Upper lobe of right lung (tissue), 1 donor: ENCODE results near the gene SNRPD3. TPM values are rescaled to one million over a fixed set of nuclear protein-coding genes. Genes with fewer than 3 reads are reported as not detected.

Experiments used
- ATAC-seq: fragments of 200-7000 bp; cut with Tn5 transposase; one replicate; pipeline ENCODE4 v1.9.1; 2020; ENCODE audit warnings: mild to moderate bottlenecking, moderate library complexity
- DNase-seq: peaks from one replicate; pipeline ENCODE4 v3.0.0-alpha.2; 2020
- H3K27ac ChIP-seq: fragments of 200-600 bp; one replicate; pipeline ENCODE4 v1.8.0; 2022
- H3K27me3 ChIP-seq: fragments of 200-600 bp; one replicate; pipeline ENCODE4 v1.8.0; 2022; ENCODE audit warnings: mild to moderate bottlenecking
- H3K36me3 ChIP-seq: fragments of 200-600 bp; one replicate; pipeline ENCODE4 v1.8.0; 2022
- H3K4me1 ChIP-seq: fragments of 200-600 bp; one replicate; pipeline ENCODE4 v1.8.0; 2022
- H3K4me3 ChIP-seq: fragments of 200-600 bp; one replicate; pipeline ENCODE4 v1.8.0; 2022; ENCODE audit warnings: mild to moderate bottlenecking
- H3K9me3 ChIP-seq: fragments of 200-600 bp; one replicate; pipeline ENCODE4 v1.8.0; 2022
- CTCF ChIP-seq: fragments of 200-600 bp; IDR thresholded peaks from one replicate; pipeline ENCODE4 v1.8.0; 2022; ENCODE audit warnings: antibody characterized with exemption
- intact Hi-C: fragments of 100-400 bp; cut with DNase I; formaldehyde crosslinking; loops from one replicate; pipeline ENCODE4 v1.11.0; 2022
- total RNA-seq: library from RNA; stranded (reverse); fragmentation: NEBNext Ultra II Directional; extraction: Animal tissue kit (Norgen Biotek cat#: 25700); gene quantifications from one replicate; pipeline ENCODE4 v1.2.1, GENCODE V29; 2021
- donor health status: DM: no; HTN: yes; CAD: no; lungs with severe emphysema.

Gene SNRPD3
- total RNA-seq, 1 donor from 2014 or later: 64.5 TPM

DNA sequence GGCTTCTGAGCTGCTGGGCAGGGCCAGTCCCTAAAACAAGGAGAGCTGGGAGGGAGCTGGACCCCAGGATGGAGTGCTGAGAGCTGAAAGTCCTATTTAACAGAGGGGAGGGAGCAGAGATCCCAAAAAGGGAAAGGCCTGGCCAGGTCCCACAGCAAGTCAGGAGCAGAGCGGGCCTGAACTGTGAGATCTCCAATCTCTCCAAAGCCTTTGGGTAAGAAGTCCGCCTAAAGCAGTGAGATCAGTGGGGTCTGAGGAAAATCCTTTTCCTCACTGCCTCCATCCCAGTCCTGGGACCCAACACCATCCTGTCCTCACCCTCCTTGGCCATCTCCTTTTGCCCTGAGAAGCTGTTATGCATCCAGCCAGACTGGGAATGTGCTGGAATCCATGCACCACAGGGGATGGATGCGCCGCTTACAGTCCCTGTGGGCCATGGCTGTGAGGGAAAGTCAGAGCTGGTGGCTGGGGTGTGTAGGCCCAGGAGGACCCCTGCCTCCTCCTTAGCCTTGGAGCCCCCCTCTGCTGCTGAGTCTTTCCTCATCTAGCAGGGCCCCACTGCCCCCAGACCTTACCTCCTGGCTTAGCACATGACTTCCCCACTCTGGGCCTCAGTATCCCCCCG, 28.5 kb downstream of the SNRPD3 start:
- H3K27me3 ChIP-seq: no peaks in the 10 kb centered on the region
- no peaks in the 10 kb centered on the region for H3K9me3 ChIP-seq
- H3K27ac ChIP-seq: no peak overlapping the region
- no peak for ATAC-seq
- H3K4me1 ChIP-seq: no peaks in the 10 kb centered on the region
- H3K4me3 ChIP-seq: no peak overlapping the region
- no peak for DNase-seq
- TF ChIP-seq CTCF: no peak
- intact Hi-C loops: no loop called here
- H3K36me3 ChIP-seq: no peaks in the 10 kb centered on the region

GRCh38 chr22:24584871-24585411, 29.1 kb downstream of the SNRPD3 start:
- H3K4me1 ChIP-seq: no peaks in the 10 kb centered on the region
- no peak for DNase-seq
- TF ChIP-seq CTCF: no peak

GRCh38 chr22:24585461-24585860, 29.7 kb downstream of the SNRPD3 start:
- DNase-seq: no peak
- H3K27me3 ChIP-seq: no peaks in the 10 kb centered on the region
- no peaks in the 10 kb centered on the region for H3K9me3 ChIP-seq
- no peak overlapping the region for H3K27ac ChIP-seq
- H3K4me1 ChIP-seq: no peaks in the 10 kb centered on the region
- no peak overlapping the region for H3K4me3 ChIP-seq
- intact Hi-C loops: no loop called here
- no peaks in the 10 kb centered on the region for H3K36me3 ChIP-seq
- ATAC-seq: no peak
- no peak for TF ChIP-seq CTCF

More at GRCh38 chr22:24584871-24585411, 29.1 kb downstream of the SNRPD3 start:
- ATAC-seq: no peak
- Histone ChIP-seq H3K9me3 (no peaks in the 10 kb centered on the region), H3K36me3 (no peaks in the 10 kb centered on the region), H3K27me3 (no peaks in the 10 kb centered on the region), H3K4me3 (no peak overlapping the region), H3K27ac (no peak overlapping the region)
- intact Hi-C loops: no loop called here

GRCh38 chr22:24585927-24586546, 30.2 kb downstream of the SNRPD3 start:
- intact Hi-C loops: no loop called here
- TF ChIP-seq CTCF: no peak
- Histone ChIP-seq H3K36me3 (no peaks in the 10 kb centered on the region), H3K27ac (no peak overlapping the region), H3K4me1 (no peaks in the 10 kb centered on the region), H3K9me3 (no peaks in the 10 kb centered on the region), H3K4me3 (no peak overlapping the region), H3K27me3 (no peaks in the 10 kb centered on the region)
- ATAC-seq (no peak), DNase-seq (no peak)

- H3K27ac ChIP-seq: no peak overlapping the region
- ATAC-seq (no peak), DNase-seq (no peak)
- H3K4me1 ChIP-seq: no peaks in the 10 kb centered on the region
- H3K36me3 ChIP-seq: no peaks in the 10 kb centered on the region
- no peak for TF ChIP-seq CTCF
- H3K4me3 ChIP-seq: no peak overlapping the region
- no peaks in the 10 kb centered on the region for H3K9me3 ChIP-seq
- no peaks in the 10 kb centered on the region for H3K27me3 ChIP-seq
- intact Hi-C loops: no loop called here
These were observed 31.5 kb downstream of the SNRPD3 start for GRCh38 chr22:24587251-24587650.
